Ecto neural progenitor cell (in vitro differentiated cells): ENCODE data around the gene MYL7.
A peak's percentile ranks its signal among the peaks of the same experiment; 100 is the strongest.

ENCODE experiments used
- DNase-seq: peaks from one replicate; pipeline ENCODE4 v3.0.0-alpha.2; 2018; ENCODE audit warnings: low spot score

Gene MYL7

GRCh38 chr7:44111761-44112160 is 29.4 kb downstream of the MYL7 start:
- no peak for DNase-seq

DNA sequence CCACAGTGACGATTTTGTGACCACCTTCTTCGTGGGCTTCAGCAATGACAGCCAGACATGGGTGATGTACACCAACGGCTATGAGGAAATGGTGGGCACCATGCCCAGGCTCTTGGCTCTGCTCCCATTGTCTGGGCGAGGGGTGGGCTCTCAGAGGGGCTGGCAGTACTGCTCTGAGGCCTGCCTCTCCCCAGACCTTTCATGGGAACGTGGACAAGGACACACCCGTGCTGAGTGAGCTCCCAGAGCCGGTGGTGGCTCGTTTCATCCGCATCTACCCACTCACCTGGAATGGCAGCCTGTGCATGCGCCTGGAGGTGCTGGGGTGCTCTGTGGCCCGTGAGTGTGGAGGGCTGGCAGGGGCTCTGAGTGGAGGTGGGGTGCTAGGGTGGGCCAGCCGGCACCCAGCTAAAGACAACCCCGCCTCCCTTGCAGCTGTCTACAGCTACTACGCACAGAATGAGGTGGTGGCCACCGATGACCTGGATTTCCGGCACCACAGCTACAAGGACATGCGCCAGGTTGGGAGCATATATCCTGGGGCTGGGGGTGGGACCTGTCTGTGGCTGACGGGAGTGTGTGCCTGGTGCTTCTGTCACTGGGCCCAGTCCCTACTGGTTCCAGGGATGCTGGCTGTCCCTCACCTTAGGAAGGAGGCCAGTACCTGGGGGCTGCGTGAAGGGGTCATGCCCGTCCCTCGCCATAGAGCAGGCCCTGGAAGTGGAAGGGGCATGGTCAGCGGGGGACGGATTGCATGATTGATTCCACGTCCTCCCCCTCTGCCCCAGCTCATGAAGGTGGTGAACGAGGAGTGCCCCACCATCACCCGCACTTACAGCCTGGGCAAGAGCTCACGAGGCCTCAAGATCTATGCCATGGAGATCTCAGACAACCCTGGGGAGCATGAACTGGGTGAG is 30.2 kb downstream of the MYL7 start:
- no peak for DNase-seq

- DNase-seq, result no peak
Observed at GRCh38 chr7:44109991-44110390, 31.1 kb downstream of the MYL7 start.

- DNase-seq, result no peak
Observed at GRCh38 chr7:44108768-44109750, 32.1 kb downstream of the MYL7 start.

- DNase-seq, result no peak
Observed at GRCh38 chr7:44107961-44108767, 33.0 kb downstream of the MYL7 start.

DNA sequence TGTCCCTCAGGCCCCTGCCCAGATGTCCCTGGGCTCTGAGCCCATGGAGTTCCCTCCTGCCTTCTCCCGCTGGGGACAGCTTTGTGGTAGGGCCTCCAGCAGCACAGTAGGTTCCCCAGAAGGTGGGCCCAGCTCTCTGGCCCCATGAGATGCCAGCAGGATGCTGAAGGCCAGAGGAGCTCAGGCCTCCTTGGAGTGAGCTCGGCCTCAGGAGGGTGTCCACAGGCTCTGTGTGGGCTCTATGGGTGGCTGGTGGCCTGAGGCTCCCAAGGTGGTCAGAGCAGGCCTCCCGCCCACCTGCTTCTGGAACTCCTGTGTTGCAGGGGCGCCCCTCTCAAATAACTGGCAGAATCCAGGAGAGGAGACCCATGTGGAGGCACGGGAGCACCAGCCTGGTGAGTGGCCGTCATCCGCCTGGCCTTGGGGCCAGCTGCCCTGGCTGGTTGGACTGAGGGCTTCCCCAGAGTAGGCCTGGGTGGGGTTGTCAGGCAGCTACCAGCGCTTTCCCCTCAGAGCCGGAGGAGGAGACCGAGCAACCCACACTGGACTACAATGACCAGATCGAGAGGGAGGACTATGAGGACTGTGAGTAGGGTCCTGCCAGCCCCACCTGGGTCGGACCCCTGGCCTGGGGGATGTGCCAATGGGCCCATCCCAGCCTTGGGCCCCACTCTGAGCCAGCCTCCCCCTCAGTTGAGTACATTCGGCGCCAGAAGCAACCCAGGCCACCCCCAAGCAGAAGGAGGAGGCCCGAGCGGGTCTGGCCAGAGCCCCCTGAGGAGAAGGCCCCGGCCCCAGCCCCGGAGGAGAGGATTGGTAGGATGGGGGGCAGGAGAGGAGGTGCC is 33.8 kb downstream of the MYL7 start:
- DNase-seq, result no peak

GRCh38 chr7:44106311-44107065 is 34.6 kb downstream of the MYL7 start:
- DNase-seq, result no peak

GRCh38 chr7:44105832-44106231 is 35.3 kb downstream of the MYL7 start:
- no peak for DNase-seq

DNA sequence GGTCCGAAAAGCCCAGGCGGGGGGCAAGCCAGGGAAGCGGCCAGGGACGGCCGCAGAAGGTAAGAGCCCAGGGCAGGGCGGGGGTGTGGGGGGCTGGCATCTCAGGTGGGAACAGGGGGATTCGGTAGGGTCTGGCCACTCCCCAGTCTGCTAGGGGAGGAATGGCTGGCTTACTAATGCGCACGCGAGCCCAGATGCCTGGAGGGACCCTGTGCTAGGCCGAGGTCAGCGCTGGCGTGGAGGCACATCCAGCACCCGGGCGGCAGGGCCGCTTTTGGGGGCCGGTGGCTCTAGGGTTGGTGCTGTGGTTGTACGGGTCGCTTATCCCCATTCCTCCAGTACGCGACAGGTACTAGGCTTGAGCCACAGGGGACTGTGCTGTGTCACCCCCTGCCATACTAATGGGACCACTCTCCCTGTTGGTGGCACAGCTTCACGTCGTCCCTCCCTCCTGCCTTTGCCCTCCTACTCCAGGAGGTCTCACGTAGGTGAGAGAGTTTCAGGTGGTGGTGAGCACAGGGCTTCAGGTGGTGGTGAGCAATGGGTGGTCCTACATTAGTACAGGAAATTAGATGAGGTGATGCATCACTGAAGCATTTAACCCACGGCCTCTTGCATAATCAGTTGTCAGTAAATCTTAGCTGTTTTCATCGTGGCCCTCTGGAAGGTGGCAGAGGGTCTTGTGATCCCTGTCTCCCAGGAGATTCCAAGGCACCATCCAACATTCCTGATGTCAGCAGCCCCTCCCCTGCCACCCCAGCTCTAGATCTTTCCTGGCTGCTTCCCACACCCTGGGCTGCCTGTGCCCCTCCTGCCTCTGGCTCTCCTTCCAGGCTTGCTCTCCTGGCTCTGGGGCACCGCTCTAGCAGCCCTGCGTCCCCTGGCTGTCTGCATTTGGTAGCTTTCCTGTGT is 36.0 kb downstream of the MYL7 start:
- peak; percentile 65 for DNase-seq

- peak; percentile 77 for DNase-seq
Observed at GRCh38 chr7:44103923-44104859, 36.9 kb downstream of the MYL7 start, which contains the start of gene AEBP1. Gene AEBP1, plus strand, starts transcription at chr7:44104345. Its CDS starts 321 bp downstream, at chr7:44104666.

GRCh38 chr7:44103566-44103922 is 37.6 kb downstream of the MYL7 start:
- DNase-seq, result no peak

GRCh38 chr7:44102846-44103565 is 38.1 kb downstream of the MYL7 start:
- no peak for DNase-seq

- DNase-seq, result no peak
Observed at GRCh38 chr7:44101966-44102845, 38.9 kb downstream of the MYL7 start.

GRCh38 chr7:44101303-44101965 is 39.7 kb downstream of the MYL7 start:
- no peak for DNase-seq

DNA sequence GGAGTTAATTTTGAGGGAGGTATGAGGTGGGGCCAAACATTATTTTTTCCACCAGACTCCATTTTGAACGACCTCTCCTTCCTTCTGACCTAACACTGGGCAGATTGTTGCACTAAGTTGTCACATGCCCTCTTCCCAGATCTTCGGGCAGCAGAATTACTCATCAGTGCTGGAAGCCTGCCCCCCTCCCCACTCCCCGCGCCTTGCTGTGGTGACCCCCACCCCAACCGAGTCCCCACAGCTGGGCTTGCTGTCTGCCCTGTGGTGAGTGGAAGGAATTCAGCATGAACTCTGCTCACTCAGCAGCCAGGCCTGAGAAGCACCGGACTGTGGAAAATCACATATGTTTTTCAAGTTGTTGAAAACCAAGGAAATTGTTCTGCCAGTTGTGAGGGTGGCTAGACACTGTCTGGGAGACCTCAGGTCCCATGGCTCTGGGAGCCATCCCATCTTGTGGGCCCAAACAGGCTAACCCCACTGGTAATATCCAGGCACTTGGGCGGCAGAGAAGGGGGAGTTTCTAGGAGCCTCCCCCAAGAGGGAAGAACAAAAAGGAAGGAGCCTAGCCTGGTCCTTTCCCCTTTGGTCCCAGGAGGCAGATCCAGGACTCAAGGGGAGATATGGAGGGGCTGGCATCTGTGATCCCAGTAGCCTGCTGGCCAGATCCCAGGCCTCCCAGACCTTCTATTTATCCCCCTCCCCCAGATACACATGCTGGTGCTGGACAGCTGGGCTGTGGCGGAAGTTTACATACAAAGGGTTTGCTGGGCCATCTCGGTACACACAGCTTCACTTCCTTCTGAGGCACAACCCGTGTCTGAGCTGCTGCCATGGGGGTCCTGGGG is 40.5 kb downstream of the MYL7 start:
- DNase-seq, result no peak
